Prostate gland (tissue), 2 donors: ENCODE data around the gene DNAJC17. TPM values are rescaled to one million over a fixed set of nuclear protein-coding genes. Genes with fewer than 3 reads are reported as not detected.
A peak's percentile ranks its signal among the peaks of the same experiment; 100 is the strongest.

ENCODE experiments used
- DNase-seq: peaks from one replicate; pipeline ENCODE4 v3.0.0-alpha.2; 2019; ENCODE audit warnings: low spot score
- H3K27ac ChIP-seq, 2 donors: fragments of 200-600 bp; sonication (generic); 2 replicates each; pipeline ENCODE4 v1.5.1; 2017 to 2019
- H3K27me3 ChIP-seq: fragments of 200-600 bp; sonication (generic); replicated peaks from 2 replicates; pipeline ENCODE4 v1.5.1; 2019; ENCODE audit not compliant: insufficient read depth
- H3K36me3 ChIP-seq, 2 donors: fragments of 200-600 bp; sonication (generic); 1 replicate in 1 of 2; 2 replicates in 1 of 2; pipeline versions ENCODE4 v1.5.1 to v1.8.1; 2017 to 2019
- H3K4me1 ChIP-seq: fragments of 200-600 bp; sonication (generic); replicated peaks from 2 replicates; pipeline ENCODE4 v1.5.1; 2019
- H3K4me3 ChIP-seq, 2 donors: fragments of 200-600 bp; sonication (generic); 2 replicates each; pipeline ENCODE4 v1.5.1; 2017 to 2019
- H3K9me3 ChIP-seq: fragments of 200-600 bp; sonication (generic); 2 replicates; pipeline ENCODE4 v1.5.1; 2017
- CTCF ChIP-seq, 4 experiments: fragments of 200-600 bp in 2 of 4; fragments of 450-650 bp in 2 of 4; sonication (generic) in 2 of 4; IDR thresholded peaks; 1 replicate in 3 of 4; 2 replicates in 1 of 4; pipeline ENCODE4 v1.5.1; 2016 to 2019; ENCODE audit warnings: antibody characterized with exemption in 4 of 4, mild to moderate bottlenecking in 2 of 4, moderate library complexity in 2 of 4
- POLR2A ChIP-seq: fragments of 450-650 bp; IDR thresholded peaks from one replicate; pipeline ENCODE4 v1.6.1; 2016; ENCODE audit warnings: antibody characterized with exemption, mild to moderate bottlenecking
- POLR2AphosphoS5 ChIP-seq: sonication (generic); formaldehyde crosslinking; IDR thresholded peaks from one replicate; pipeline ENCODE4 v1.6.1; 2017; ENCODE audit warnings: antibody characterized with exemption
- WGBS: methylation state at CpG from one replicate; pipeline ENCODE4 v1.1.5; 2018; 5-methylcytosine and 5-hydroxymethylcytosine counted together
- intact Hi-C: fragments of 100-400 bp; cut with DNase I; formaldehyde crosslinking; loops from one replicate; pipeline ENCODE4 v1.14.2; 2022
- total RNA-seq, 2 donors: library from RNA; depleted of rRNA; stranded (reverse); fragments of >200 nt; gene quantifications; one replicate each; pipeline ENCODE4 v1.1.0, GENCODE V29; 2016

The DNAJC17 gene
- total RNA-seq, 2 donors from 2014 or later: 29.2 to 29.6 TPM

DNA sequence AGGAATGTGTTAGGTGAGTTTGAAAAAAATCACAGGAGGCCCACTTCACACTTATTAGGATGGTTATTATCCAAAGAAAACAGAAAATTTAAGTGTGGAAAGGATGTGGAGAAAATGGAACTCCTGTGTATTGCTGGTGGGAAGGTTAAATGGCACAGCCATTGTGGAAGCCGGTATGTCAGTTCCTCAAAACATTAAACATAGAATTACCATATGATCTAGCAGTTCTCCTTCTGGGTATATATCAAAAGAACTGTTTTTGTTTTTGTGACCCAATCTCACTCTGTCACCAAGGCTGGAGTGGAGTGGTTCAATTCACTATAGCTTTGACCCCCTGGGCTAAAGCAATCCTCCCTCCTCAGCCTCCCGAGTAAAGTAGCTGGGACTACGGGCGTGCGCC is 10.8 kb downstream of the DNAJC17 start:
- no peak for TF ChIP-seq CTCF (IDR thresholded peaks at IDR 0.05)
- TF ChIP-seq POLR2AphosphoS5: no peak
- no peak for TF ChIP-seq POLR2A
- 93% methylated on average over 5 of the region's 5 CpGs for WGBS
- intact Hi-C loops: no loop called here
- Histone ChIP-seq H3K9me3 (no peaks in the 10 kb centered on the region), H3K4me1 (no peaks in the 10 kb centered on the region), H3K27ac (no peak overlapping the region), H3K4me3 (no peak overlapping the region), H3K36me3 (no peaks in the 10 kb centered on the region), H3K27me3 (no peaks in the 10 kb centered on the region)
- DNase-seq: no peak

DNA sequence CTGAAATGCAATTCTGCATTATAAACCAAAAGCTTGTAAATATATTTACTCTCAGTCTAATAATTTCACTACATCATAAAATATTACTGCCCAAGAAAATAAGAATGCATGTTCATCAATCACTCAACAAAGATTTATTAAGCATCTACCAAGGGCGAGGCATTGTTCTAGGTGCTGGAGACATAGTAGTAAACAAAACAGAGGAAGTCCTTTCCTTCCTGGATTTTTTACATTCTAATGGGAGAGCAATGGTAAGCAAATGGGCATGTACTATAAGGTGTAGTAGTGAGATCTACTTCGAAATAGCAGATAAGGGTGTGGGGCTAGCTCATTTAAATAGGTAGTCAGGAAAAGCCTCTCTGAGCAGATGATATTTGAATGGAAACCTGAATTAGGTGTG is 11.2 kb downstream of the DNAJC17 start:
- no peaks in the 10 kb centered on the region for H3K4me1 ChIP-seq
- 69% methylated on average over 2 of the region's 2 CpGs for WGBS
- DNase-seq: no peak
- H3K27me3 ChIP-seq: no peaks in the 10 kb centered on the region
- intact Hi-C loops: no loop called here
- H3K4me3 ChIP-seq: no peak overlapping the region
- H3K9me3 ChIP-seq: no peaks in the 10 kb centered on the region
- no peaks in the 10 kb centered on the region for H3K36me3 ChIP-seq
- TF ChIP-seq POLR2AphosphoS5 (peak; percentile 15), CTCF (IDR thresholded peaks at IDR 0.05) (no peak)
- H3K27ac ChIP-seq: no peak overlapping the region

GRCh38 chr15:40793216-40793989 is 13.9 kb downstream of the DNAJC17 start:
- Histone ChIP-seq H3K4me3 (no peak overlapping the region), H3K36me3 (no peaks in the 10 kb centered on the region), H3K9me3 (no peaks in the 10 kb centered on the region), H3K27ac (no peak overlapping the region), H3K27me3 (no peaks in the 10 kb centered on the region), H3K4me1 (no peaks in the 10 kb centered on the region)
- TF ChIP-seq CTCF (IDR thresholded peaks at IDR 0.05) (no peak), POLR2A (no peak), POLR2AphosphoS5 (no peak)
- DNase-seq: no peak
- intact Hi-C loops: no loop called here
- WGBS: 69% methylated on average over 9 of the region's 9 CpGs

- Histone ChIP-seq H3K27me3 (no peaks in the 10 kb centered on the region), H3K9me3 (no peaks in the 10 kb centered on the region), H3K4me3 (no peak overlapping the region), H3K27ac (no peak overlapping the region), H3K4me1 (peaks cover 8% of the 10 kb centered on the region), H3K36me3 (no peaks in the 10 kb centered on the region)
- WGBS: 98% methylated on average over 3 of the region's 3 CpGs
- intact Hi-C loops: no loop called here
- no peak for DNase-seq
- TF ChIP-seq CTCF (IDR thresholded peaks at IDR 0.05): no peak
- TF ChIP-seq POLR2A: no peak
- TF ChIP-seq POLR2AphosphoS5: no peak
Observed at GRCh38 chr15:40792394-40792793, 14.9 kb downstream of the DNAJC17 start.

DNA sequence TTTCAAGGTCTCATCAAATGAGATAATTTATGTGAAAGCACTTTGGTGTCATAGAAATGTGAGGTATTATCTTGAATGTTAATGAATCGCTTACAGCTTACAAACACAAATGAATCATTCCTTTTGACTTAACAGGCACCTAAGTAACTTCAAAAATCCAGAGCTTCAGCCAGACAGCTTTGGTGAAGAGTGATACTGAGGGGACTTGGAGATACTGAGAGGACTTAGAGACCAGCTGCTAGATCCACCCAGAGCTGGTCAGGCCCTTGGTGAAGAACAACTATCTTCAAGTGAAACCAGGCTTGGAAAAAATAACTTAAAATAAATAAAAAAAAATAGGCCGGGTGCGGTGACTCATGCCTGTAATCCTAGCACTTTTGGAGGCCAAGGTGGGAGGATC is 16.6 kb downstream of the DNAJC17 start:
- peaks cover 17% of the 10 kb centered on the region for H3K4me1 ChIP-seq
- H3K4me3 ChIP-seq: no peak overlapping the region
- 82% methylated on average over 3 of the region's 3 CpGs for WGBS
- H3K27me3 ChIP-seq: no peaks in the 10 kb centered on the region
- DNase-seq: no peak
- TF ChIP-seq POLR2AphosphoS5: no peak
- no peak for TF ChIP-seq POLR2A
- no peak for TF ChIP-seq CTCF (IDR thresholded peaks at IDR 0.05)
- no peaks in the 10 kb centered on the region for H3K9me3 ChIP-seq
- no peaks in the 10 kb centered on the region for H3K36me3 ChIP-seq
- H3K27ac ChIP-seq: no peak overlapping the region
- intact Hi-C loops: no loop called here
